ENCODE results near the gene PEX14.

- TF ChIP-seq POLR2A (IDR thresholded peaks at IDR 0.05) = no peak
- peak; percentile 21 to 47 for TF ChIP-seq CTCF (IDR thresholded peaks at IDR 0.05)
Measured at GRCh38 chr1:10514490-10515235, 39.9 kb downstream of the PEX14 start.
